Fibroblast of gingiva (primary cell): Measurements from ENCODE around the gene PACSIN1.

Experiments used
- DNase-seq: peaks from one replicate; pipeline ENCODE4 v3.0.0-alpha.2; 2011; ENCODE audit warnings: low read depth

The PACSIN1 gene

GRCh38 chr6:34465531-34466241 is at the start of gene PACSIN1:
Gene PACSIN1, plus strand, starts transcription at chr6:34466076. Its CDS starts 60,230 bp downstream, at chr6:34526306.
- no peak for DNase-seq

GRCh38 chr6:34416877-34417371 is 49.0 kb upstream of the PACSIN1 start:
- no peak for DNase-seq

GRCh38 chr6:34418367-34418766 is 47.5 kb upstream of the PACSIN1 start:
- DNase-seq = no peak

- DNase-seq = no peak
These were observed 42.6 kb upstream of the PACSIN1 start for GRCh38 chr6:34423254-34423653.

- no peak for DNase-seq
These were observed 41.4 kb upstream of the PACSIN1 start for GRCh38 chr6:34424200-34425131.

GRCh38 chr6:34425132-34425497 is 40.8 kb upstream of the PACSIN1 start:
- no peak for DNase-seq

- DNase-seq = peak; percentile 94
These were observed 40.1 kb upstream of the PACSIN1 start, which contains the start of gene RPS10 for GRCh38 chr6:34425498-34426410. Gene RPS10, minus strand, starts transcription at chr6:34426069. Its CDS starts 848 bp downstream, at chr6:34425221.

GRCh38 chr6:34435916-34436315 is 30.0 kb upstream of the PACSIN1 start:
- no peak for DNase-seq

GRCh38 chr6:34436803-34437643 is 28.9 kb upstream of the PACSIN1 start:
- DNase-seq = no peak

GRCh38 chr6:34437644-34437970 is 28.3 kb upstream of the PACSIN1 start:
- no peak for DNase-seq

GRCh38 chr6:34438705-34439104 is 27.2 kb upstream of the PACSIN1 start:
- DNase-seq = no peak

GRCh38 chr6:34439442-34439841 is 26.4 kb upstream of the PACSIN1 start:
- no peak for DNase-seq

GRCh38 chr6:34441526-34441925 is 24.4 kb upstream of the PACSIN1 start:
- DNase-seq = no peak

GRCh38 chr6:34445313-34445860 is 20.5 kb upstream of the PACSIN1 start:
- DNase-seq = no peak

GRCh38 chr6:34447386-34447785 is 18.5 kb upstream of the PACSIN1 start:
- no peak for DNase-seq

- no peak for DNase-seq
These were observed 18.0 kb upstream of the PACSIN1 start for GRCh38 chr6:34447910-34448309.

GRCh38 chr6:34451192-34451591 is 14.7 kb upstream of the PACSIN1 start:
- DNase-seq = no peak

- DNase-seq = no peak
These were observed 10.0 kb upstream of the PACSIN1 start for GRCh38 chr6:34455831-34456230.

GRCh38 chr6:34457382-34457741 is 8.5 kb upstream of the PACSIN1 start:
- DNase-seq = no peak
